Measurements from ENCODE around the gene CLCN7.

DNA sequence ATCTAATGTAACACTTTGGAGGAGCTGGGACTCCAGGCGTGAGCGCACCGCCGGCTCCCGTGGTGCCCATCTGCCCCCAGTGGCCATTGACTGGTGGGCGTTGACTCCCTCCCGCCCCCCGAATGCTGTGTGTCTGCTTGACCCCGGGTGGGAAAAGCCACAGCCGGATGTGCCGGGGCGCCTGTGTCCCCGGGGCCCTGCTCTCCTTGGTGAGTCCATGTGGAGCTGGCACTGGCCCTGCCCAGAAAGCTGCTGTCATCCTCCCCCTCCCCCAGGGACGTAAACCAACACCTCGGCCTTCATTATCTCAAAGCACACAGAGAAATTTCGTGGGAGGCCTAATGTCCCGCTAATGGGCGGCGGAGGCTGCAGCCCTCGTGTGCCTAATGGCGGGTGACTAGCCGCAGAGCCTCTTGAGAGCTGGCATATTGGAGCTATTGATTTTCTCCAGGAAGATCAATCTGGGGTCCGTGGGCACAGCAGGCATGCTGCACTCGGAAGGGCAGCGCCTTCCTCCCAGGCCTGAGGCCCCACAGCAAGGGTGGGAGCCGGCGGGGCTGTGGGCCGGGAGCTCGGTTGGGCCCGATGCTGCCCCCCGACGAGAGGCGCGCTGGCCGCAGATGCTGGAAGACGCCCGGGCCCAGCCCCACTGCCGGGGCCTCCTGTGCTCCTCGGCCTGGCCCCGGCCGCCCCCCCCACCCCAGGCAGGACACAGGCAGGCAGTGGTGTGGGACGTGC is 47.9 kb downstream of the CLCN7 start:
- TF ChIP-seq CTCF (IDR thresholded peaks at IDR 0.05) (no peak), POLR2A (IDR thresholded peaks at IDR 0.05) (no peak)

Data from uterus (tissue), 2 donors.